Pancreas (tissue), 10 donors: ENCODE data around the gene NEMP1. TPM values are rescaled to one million over a fixed set of nuclear protein-coding genes. Genes with fewer than 3 reads are reported as not detected.
"Not testable (repeated sequence)": the region's sequence is repeated elsewhere in the genome, so short reads cannot be mapped to it uniquely, and the experiment has no call there.

ENCODE experiments used
- ATAC-seq, 4 donors: fragments of 200-7000 bp; cut with Tn5 transposase; one replicate each; pipeline versions ENCODE4 v1.8.0 to v1.9.1; 2020; ENCODE audit warnings: mild to moderate bottlenecking in 4 of 4, moderate library complexity in 4 of 4
- DNase-seq, 6 donors: peaks; one replicate each; pipeline ENCODE4 v3.0.0-alpha.2; 2020
- FAIRE-seq: peaks from 2 replicates; lab custom pipeline; 2012; peaks lifted over from hg19 to GRCh38; lab: Jason Lieb, UNC
- H3K27ac ChIP-seq, 4 donors: fragments of 200-600 bp; sonication (generic); 1 replicate in 3 of 4; 2 replicates in 1 of 4; pipeline versions ENCODE4 v1.5.0 to v1.8.0; 2020
- H3K27me3 ChIP-seq, 4 donors: fragments of 200-600 bp; one replicate each; pipeline ENCODE4 v1.8.0; 2021
- H3K36me3 ChIP-seq, 3 donors: fragments of 200-600 bp; sonication (generic) in 1 of 3; one replicate each; pipeline versions ENCODE4 v1.5.0 to v1.8.0; 2020 to 2021
- H3K4me1 ChIP-seq, 3 donors: fragments of 200-600 bp; one replicate each; pipeline ENCODE4 v1.8.0; 2021
- H3K4me3 ChIP-seq, 4 donors: fragments of 200-600 bp; sonication (generic) in 2 of 4; one replicate each; pipeline versions ENCODE4 v1.5.0 to v1.8.0; 2020 to 2021
- H3K9me3 ChIP-seq, 4 donors: fragments of 200-600 bp; one replicate each; pipeline ENCODE4 v1.8.0; 2021
- CTCF ChIP-seq, 4 donors: fragments of 200-600 bp; sonication (generic) in 3 of 4; IDR thresholded peaks; one replicate each; pipeline versions ENCODE4 v1.5.0 to v1.8.0; 2021; ENCODE audit warnings: antibody characterized with exemption in 4 of 4
- WGBS, 2 donors: extraction: QIAGEN DNeasy Blood & Tissue Kit; methylation state at CpG; one replicate each; pipeline ENCODE4 v1.1.7; 2013; 5-methylcytosine and 5-hydroxymethylcytosine counted together
- intact Hi-C, 3 donors: fragments of 100-400 bp; cut with DNase I; formaldehyde crosslinking; loops; one replicate each; pipeline versions ENCODE4 v1.11.1 to v1.14.2; 2022
- polyA plus RNA-seq, 2 donors: library from polyadenylated mRNA; stranded (reverse); fragments of 200-250 nt; gene quantifications; one replicate each; pipeline ENCODE4 v1.2.3, GENCODE V29; 2013
- total RNA-seq, 6 donors: library from RNA; stranded (reverse); fragmentation: NEBNext Ultra II Directional in 4 of 6; extraction: Animal tissue kit (Norgen Biotek cat#: 25700) in 4 of 6; gene quantifications; one replicate each; pipeline versions ENCODE4 v1.2.1 to v1.2.4, GENCODE V29; 2021 to 2023
- donor health status: healthy with polysubstance abuse.
- donor health status: DM: no; HTN: no; CAD: no; lungs with moderate emphysema.
- donor health status: DM: no; HTN: no; CAD: no.
- donor health status: control.
- donor health status: control.
- donor health status: Bipolar disorder and iron deficiency.
- donor health status: DM: yes; HTN: yes; CAD: no.
- donor health status: DM: no; HTN: no; CAD: no.
- donor health status: DM: no; HTN: no; CAD: no.
- donor health status: DM: yes; HTN: yes; CAD: no.

The NEMP1 gene
- total and polyA plus RNA-seq, 8 donors = 1.1 to 5.7 (median 3.4) TPM

GRCh38 chr12:57055824-57056223, 22.8 kb downstream of the NEMP1 start:
- no peaks in the 10 kb centered on the region for H3K4me1 ChIP-seq
- H3K27ac ChIP-seq = no peak overlapping the region
- intact Hi-C loops = no loop called here
- ATAC-seq (no peak), DNase-seq (no peak), FAIRE-seq (no peak)
- peaks cover 0 to 5% (median 3%) of the 10 kb centered on the region in 3 donors for H3K36me3 ChIP-seq
- no peaks in the 10 kb centered on the region for H3K27me3 ChIP-seq
- TF ChIP-seq CTCF (IDR thresholded peaks at IDR 0.05) = no peak
- 45 to 46% methylated on average over 3 of the region's 3 CpGs for WGBS, 2 donors
- no peaks in the 10 kb centered on the region for H3K9me3 ChIP-seq
- H3K4me3 ChIP-seq = no peak overlapping the region

GRCh38 chr12:57053901-57054300, 24.7 kb downstream of the NEMP1 start:
- H3K9me3 ChIP-seq, ATAC-seq, H3K4me3 ChIP-seq, DNase-seq, intact Hi-C loops, H3K36me3 ChIP-seq, H3K4me1 ChIP-seq, FAIRE-seq, H3K27ac ChIP-seq, H3K27me3 ChIP-seq: not testable (repeated sequence)
- WGBS, 2 donors = 89 to 93% methylated on average over 4 of the region's 4 CpGs

GRCh38 chr12:57053146-57053545, 25.4 kb downstream of the NEMP1 start:
- 96 to 98% methylated on average over 4 of the region's 4 CpGs for WGBS, 2 donors

GRCh38 chr12:57051011-57051410, 27.6 kb downstream of the NEMP1 start:
- no peaks in the 10 kb centered on the region for H3K9me3 ChIP-seq
- TF ChIP-seq CTCF (IDR thresholded peaks at IDR 0.05) = no peak
- no peaks in the 10 kb centered on the region for H3K4me1 ChIP-seq
- DNase-seq (no peak), FAIRE-seq (no peak), ATAC-seq (no peak)
- intact Hi-C loops = no loop called here
- H3K36me3 ChIP-seq = no peaks in the 10 kb centered on the region
- WGBS, 2 donors = 80 to 87% methylated on average over 1 of the region's 1 CpG
- no peak overlapping the region for H3K4me3 ChIP-seq
- H3K27me3 ChIP-seq = no peaks in the 10 kb centered on the region
- H3K27ac ChIP-seq = no peak overlapping the region

More at GRCh38 chr12:57053146-57053545, 25.4 kb downstream of the NEMP1 start:
- FAIRE-seq, DNase-seq, H3K4me1 ChIP-seq, H3K9me3 ChIP-seq, ATAC-seq, intact Hi-C loops, H3K4me3 ChIP-seq, H3K27me3 ChIP-seq, H3K27ac ChIP-seq, H3K36me3 ChIP-seq: not testable (repeated sequence)

DNA sequence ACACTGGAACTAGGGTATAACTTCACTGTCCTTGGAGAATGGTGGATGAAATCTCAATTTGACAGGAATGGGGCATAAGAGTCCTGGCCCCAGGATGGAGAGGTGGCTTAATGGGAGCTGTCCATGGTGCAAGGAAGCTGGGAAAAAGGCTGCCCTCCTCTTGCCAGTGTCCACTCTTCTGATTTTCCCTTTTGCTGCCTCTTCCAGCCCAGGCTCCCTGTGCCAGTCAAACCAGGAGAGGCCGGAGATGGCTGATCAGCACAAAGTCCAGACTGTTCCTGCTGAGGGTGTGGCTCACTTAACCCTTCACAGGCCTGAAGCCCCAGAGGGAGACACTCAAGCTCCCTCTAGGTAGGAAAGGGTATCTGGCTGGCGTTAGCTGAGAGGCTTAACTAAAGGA, 28.7 kb downstream of the NEMP1 start, which contains the start of gene MYO1A:
MYO1A (minus strand) TSS at position 240 of the 400 bp plus-strand sequence. CDS start 1,806 bp downstream, outside the sequence.
- DNase-seq (no peak), ATAC-seq (peak in 1 of 4 donors; percentile 26), FAIRE-seq (no peak)
- TF ChIP-seq CTCF (IDR thresholded peaks at IDR 0.05) = no peak
- H3K4me3 ChIP-seq = no peak within 1 kb of the TSS
- no peaks in the 10 kb centered on the region for H3K36me3 ChIP-seq
- no peaks in the 10 kb centered on the region for H3K27me3 ChIP-seq
- intact Hi-C loops = no loop called here
- H3K4me1 ChIP-seq = no peaks in the 10 kb centered on the region
- 39 to 43% methylated on average over 2 of the region's 2 CpGs for WGBS, 2 donors
- H3K9me3 ChIP-seq = no peaks in the 10 kb centered on the region
- no peak within 1 kb of the TSS for H3K27ac ChIP-seq

- no peaks in the 10 kb centered on the region for H3K27me3 ChIP-seq
- H3K36me3 ChIP-seq = no peaks in the 10 kb centered on the region
- TF ChIP-seq CTCF (IDR thresholded peaks at IDR 0.05) = no peak
- DNase-seq = no peak
- no peak for ATAC-seq
- FAIRE-seq = no peak
- no peaks in the 10 kb centered on the region for H3K9me3 ChIP-seq
- intact Hi-C loops = no loop called here
- 59 to 79% methylated on average over 4 of the region's 4 CpGs for WGBS, 2 donors
- H3K4me3 ChIP-seq = no peak overlapping the region
- no peak overlapping the region for H3K27ac ChIP-seq
- H3K4me1 ChIP-seq = no peaks in the 10 kb centered on the region
Measured at GRCh38 chr12:57049119-57049446, 29.5 kb downstream of the NEMP1 start.
